HepG2 (cell line): ENCODE data around the gene PSMD1. TPM values are rescaled to one million over a fixed set of nuclear protein-coding genes. Genes with fewer than 3 reads are reported as not detected.

Source experiments
- ATM ChIP-seq: fragments of 450-650 bp; IDR thresholded peaks from 2 replicates; pipeline ENCODE4 v1.7.1; 2017; ENCODE audit warnings: mild to moderate bottlenecking, borderline replicate concordance
- CHCHD3 ChIP-seq: sonication (generic); formaldehyde crosslinking; IDR thresholded peaks from 2 replicates; pipeline ENCODE4 v1.8.0; 2022; ENCODE audit warnings: mild to moderate bottlenecking, missing genetic modification reagents, moderate library complexity
- EZH2 ChIP-seq: conservative IDR thresholded peaks from 2 replicates; pipeline ENCODE4 v1.6.1; 2012; ENCODE audit warnings: mild to moderate bottlenecking, low read depth, low read length, moderate library complexity
- HDAC6 ChIP-seq: fragments of 200-600 bp; sonication (generic); IDR thresholded peaks from 2 replicates; pipeline ENCODE4 v1.7.0; 2017; ENCODE audit warnings: mild to moderate bottlenecking, antibody characterized with exemption, low read length, low read depth
- HHEX ChIP-seq: IDR thresholded peaks from 2 replicates; pipeline ENCODE4 v1.6.1; 2016; ENCODE audit warnings: control low read depth
- HNF4G ChIP-seq, 2 experiments: sonication (generic) in 1 of 2; formaldehyde crosslinking in 1 of 2; IDR thresholded peaks; 2 replicates each; pipeline versions ENCODE4 v1.4.0 to v1.6.1; 2011 to 2020; ENCODE audit warnings: borderline replicate concordance in 2 of 2, low read depth in 2 of 2, mild to moderate bottlenecking in 2 of 2, low read length in 1 of 2, missing genetic modification reagents in 1 of 2, moderate library complexity in 1 of 2
- MED13 ChIP-seq: sonication (generic); formaldehyde crosslinking; IDR thresholded peaks from 2 replicates; pipeline ENCODE4 v1.5.0; 2020; ENCODE audit warnings: missing genetic modification reagents
- NFYB ChIP-seq: sonication (generic); formaldehyde crosslinking; IDR thresholded peaks from 2 replicates; pipeline ENCODE4 v1.4.0; 2020; ENCODE audit warnings: missing genetic modification reagents
- NR2F1 ChIP-seq, 2 experiments: fragments of 450-650 bp in 1 of 2; formaldehyde crosslinking in 1 of 2; IDR thresholded peaks; 2 replicates each; pipeline versions ENCODE4 v1.5.0 to v1.6.1; 2016 to 2020; ENCODE audit warnings: mild to moderate bottlenecking in 1 of 2, missing compliant biosample characterization in 1 of 2, missing genetic modification reagents in 1 of 2, moderate library complexity in 1 of 2
- PAX8 ChIP-seq: sonication (generic); formaldehyde crosslinking; IDR thresholded peaks from 2 replicates; pipeline ENCODE4 v1.8.0; 2022; ENCODE audit warnings: mild to moderate bottlenecking, missing genetic modification reagents, borderline replicate concordance
- PPARG ChIP-seq: conservative IDR thresholded peaks from 2 replicates; pipeline ENCODE4 v1.6.1; 2016; ENCODE audit warnings: missing biosample characterization, missing genetic modification reagents
- RAD21 ChIP-seq: fragments of 450-650 bp; formaldehyde crosslinking; IDR thresholded peaks from 2 replicates; pipeline ENCODE4 v1.5.0; 2020; ENCODE audit warnings: mild to moderate bottlenecking
- RBAK ChIP-seq: sonication (generic); formaldehyde crosslinking; IDR thresholded peaks from 2 replicates; pipeline ENCODE4 v1.5.1; 2020; ENCODE audit warnings: mild to moderate bottlenecking, missing genetic modification reagents
- RELA ChIP-seq: sonication (generic); formaldehyde crosslinking; IDR thresholded peaks from 2 replicates; pipeline ENCODE4 v1.4.0; 2020; ENCODE audit warnings: missing genetic modification reagents
- SMAD9 ChIP-seq: sonication (generic); formaldehyde crosslinking; IDR thresholded peaks from 2 replicates; pipeline ENCODE4 v1.5.1; 2020; ENCODE audit warnings: mild to moderate bottlenecking, missing genetic modification reagents
- THAP11 ChIP-seq: IDR thresholded peaks from 2 replicates; pipeline ENCODE4 v1.6.1; 2016; ENCODE audit warnings: missing biosample characterization, missing genetic modification reagents
- ZKSCAN8 ChIP-seq: IDR thresholded peaks from 2 replicates; pipeline ENCODE4 v1.6.1; 2016; ENCODE audit warnings: borderline replicate concordance, missing genetic modification reagents, missing compliant biosample characterization
- ZNF772 ChIP-seq: sonication (generic); formaldehyde crosslinking; IDR thresholded peaks from 2 replicates; pipeline ENCODE4 v1.5.0; 2020; ENCODE audit warnings: mild to moderate bottlenecking, missing genetic modification reagents
- polyA plus RNA-seq, 8 experiments: library from polyadenylated mRNA; depleted of rRNA in 3 of 8; stranded (reverse) in 7 of 8; unstranded in 1 of 8; fragments of >200 nt; fragmentation: Illumina TruSeq in 4 of 8; extraction: Trizol in 4 of 8; gene quantifications; 2 replicates each; pipeline versions ENCODE4 v1.2.1 to v1.2.3, GENCODE V29; 2011 to 2016; ENCODE audit warnings: low read depth in 4 of 8, missing spikeins in 1 of 8, mixed read lengths in 1 of 8; ENCODE audit not compliant: insufficient read depth in 1 of 8
- total RNA-seq, 5 experiments: library from RNA; depleted of rRNA; stranded (reverse); fragments of >200 nt; fragmentation: Illumina TruSeq; extraction: Trizol; gene quantifications; 2 replicates each; pipeline ENCODE4 v1.2.3, GENCODE V29; 2016; ENCODE audit warnings: low read depth in 1 of 5
- TF ChIP-seq, protein P1 (sequence below): sonication (generic); formaldehyde crosslinking; IDR thresholded peaks from 2 replicates; pipeline ENCODE4 v1.5.0; 2020; ENCODE audit warnings: missing genetic modification reagents
- TF ChIP-seq, protein P2 (sequence below): sonication (generic); formaldehyde crosslinking; IDR thresholded peaks from 2 replicates; pipeline ENCODE4 v1.8.0; 2022; ENCODE audit warnings: missing genetic modification reagents, mild to moderate bottlenecking, moderate library complexity, borderline replicate concordance
- TF ChIP-seq, protein P3 (sequence below): sonication (generic); formaldehyde crosslinking; IDR thresholded peaks from 2 replicates; pipeline ENCODE4 v1.4.0; 2020; ENCODE audit warnings: mild to moderate bottlenecking, missing genetic modification reagents

PSMD1 gene
- total and polyA plus RNA-seq, 2 of the 13 experiments (the other 11 are each of a cell fraction or from before 2014, with no cell fraction given) = 136 to 191 TPM

DNA sequence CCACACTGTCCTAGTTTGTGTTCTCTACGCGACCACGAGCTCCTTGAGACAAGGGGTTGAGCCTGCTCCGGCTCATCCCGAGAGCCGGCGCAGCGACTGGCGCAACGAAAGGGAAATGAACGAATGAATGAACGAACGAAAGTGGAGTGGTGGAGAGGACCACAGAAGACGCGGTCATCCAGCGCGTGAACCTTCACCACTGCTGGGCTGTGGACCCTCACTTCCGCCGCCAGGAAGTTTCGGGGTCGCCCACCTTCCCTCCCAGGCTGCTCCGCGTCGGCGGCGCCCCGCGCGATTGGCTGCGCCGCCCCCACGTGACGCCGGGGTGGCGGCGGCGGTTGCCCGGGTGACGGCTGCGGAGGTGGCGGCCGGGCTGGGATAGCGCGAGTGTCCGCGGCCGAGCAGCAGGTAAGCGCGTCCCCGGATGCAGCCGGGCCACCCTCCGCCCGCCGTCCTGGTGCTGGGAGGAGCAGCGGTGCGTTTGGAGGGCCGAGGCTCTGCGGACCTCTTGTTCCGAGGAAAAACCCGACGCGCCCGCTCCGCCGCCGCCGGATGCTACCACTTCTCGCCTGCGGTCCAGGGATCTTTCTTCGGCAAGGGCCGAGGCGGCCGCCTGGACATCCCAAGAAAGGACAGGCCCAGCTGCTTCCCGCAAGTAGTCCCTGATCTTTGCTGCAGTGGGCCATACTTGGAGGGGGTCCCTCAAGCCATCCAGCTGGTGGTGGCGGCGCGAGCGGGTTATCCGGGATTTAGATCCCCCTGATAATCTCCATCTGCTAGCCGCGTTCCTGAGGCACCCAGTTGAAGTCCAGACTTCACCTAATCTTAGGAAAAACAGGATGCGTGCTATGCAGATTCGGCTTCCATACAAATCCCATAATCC, 141.9 kb downstream of the PSMD1 start, which contains the start of gene ARMC9 (continued):
- TF ChIP-seq THAP11 (peak; percentile 84), HNF4G (IDR thresholded peaks at IDR 0.05; ENCODE audit: borderline replicate concordance, low read depth, low read length) (no peak), HNF4G (CRISPR knock-in tag; IDR thresholded peaks at IDR 0.05; ENCODE audit: borderline replicate concordance, low read depth) (0 out of 2 replicates have a peak, but pooled peaks have one; percentile 43), NR2F1 (CRISPR knock-in tag; IDR thresholded peaks at IDR 0.05) (no peak), HDAC6 (no peak), PPARG (CRISPR knock-in tag) (no peak), CHCHD3 (no peak), ZNF772 (CRISPR knock-in tag) (peak; percentile 92), RELA (CRISPR knock-in tag) (no peak; the same call in 1 of the 2 replicates), RAD21 (CRISPR knock-in tag) (0 out of 2 replicates have a peak, but pooled peaks have one; percentile 19), NFYB (CRISPR knock-in tag) (peak; percentile 80), ZKSCAN8 (CRISPR knock-in tag) (0 out of 2 replicates have a peak, but pooled peaks have one; percentile 19), EZH2 (no peak), HHEX (CRISPR knock-in tag) (no peak), MED13 (no peak), PAX8 (CRISPR knock-in tag) (peak; percentile 88; the same call in 1 of the 2 replicates), SMAD9 (CRISPR knock-in tag) (no peak), RBAK (CRISPR knock-in tag) (no peak; the same call in 1 of the 2 replicates), ATM (no peak)
- TF ChIP-seq, protein P1, sequence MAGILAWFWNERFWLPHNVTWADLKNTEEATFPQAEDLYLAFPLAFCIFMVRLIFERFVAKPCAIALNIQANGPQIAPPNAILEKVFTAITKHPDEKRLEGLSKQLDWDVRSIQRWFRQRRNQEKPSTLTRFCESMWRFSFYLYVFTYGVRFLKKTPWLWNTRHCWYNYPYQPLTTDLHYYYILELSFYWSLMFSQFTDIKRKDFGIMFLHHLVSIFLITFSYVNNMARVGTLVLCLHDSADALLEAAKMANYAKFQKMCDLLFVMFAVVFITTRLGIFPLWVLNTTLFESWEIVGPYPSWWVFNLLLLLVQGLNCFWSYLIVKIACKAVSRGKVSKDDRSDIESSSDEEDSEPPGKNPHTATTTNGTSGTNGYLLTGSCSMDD = no peak
- TF ChIP-seq, protein P2, sequence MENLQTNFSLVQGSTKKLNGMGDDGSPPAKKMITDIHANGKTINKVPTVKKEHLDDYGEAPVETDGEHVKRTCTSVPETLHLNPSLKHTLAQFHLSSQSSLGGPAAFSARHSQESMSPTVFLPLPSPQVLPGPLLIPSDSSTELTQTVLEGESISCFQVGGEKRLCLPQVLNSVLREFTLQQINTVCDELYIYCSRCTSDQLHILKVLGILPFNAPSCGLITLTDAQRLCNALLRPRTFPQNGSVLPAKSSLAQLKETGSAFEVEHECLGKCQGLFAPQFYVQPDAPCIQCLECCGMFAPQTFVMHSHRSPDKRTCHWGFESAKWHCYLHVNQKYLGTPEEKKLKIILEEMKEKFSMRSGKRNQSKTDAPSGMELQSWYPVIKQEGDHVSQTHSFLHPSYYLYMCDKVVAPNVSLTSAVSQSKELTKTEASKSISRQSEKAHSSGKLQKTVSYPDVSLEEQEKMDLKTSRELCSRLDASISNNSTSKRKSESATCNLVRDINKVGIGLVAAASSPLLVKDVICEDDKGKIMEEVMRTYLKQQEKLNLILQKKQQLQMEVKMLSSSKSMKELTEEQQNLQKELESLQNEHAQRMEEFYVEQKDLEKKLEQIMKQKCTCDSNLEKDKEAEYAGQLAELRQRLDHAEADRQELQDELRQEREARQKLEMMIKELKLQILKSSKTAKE = no peak
- TF ChIP-seq, protein P3, sequence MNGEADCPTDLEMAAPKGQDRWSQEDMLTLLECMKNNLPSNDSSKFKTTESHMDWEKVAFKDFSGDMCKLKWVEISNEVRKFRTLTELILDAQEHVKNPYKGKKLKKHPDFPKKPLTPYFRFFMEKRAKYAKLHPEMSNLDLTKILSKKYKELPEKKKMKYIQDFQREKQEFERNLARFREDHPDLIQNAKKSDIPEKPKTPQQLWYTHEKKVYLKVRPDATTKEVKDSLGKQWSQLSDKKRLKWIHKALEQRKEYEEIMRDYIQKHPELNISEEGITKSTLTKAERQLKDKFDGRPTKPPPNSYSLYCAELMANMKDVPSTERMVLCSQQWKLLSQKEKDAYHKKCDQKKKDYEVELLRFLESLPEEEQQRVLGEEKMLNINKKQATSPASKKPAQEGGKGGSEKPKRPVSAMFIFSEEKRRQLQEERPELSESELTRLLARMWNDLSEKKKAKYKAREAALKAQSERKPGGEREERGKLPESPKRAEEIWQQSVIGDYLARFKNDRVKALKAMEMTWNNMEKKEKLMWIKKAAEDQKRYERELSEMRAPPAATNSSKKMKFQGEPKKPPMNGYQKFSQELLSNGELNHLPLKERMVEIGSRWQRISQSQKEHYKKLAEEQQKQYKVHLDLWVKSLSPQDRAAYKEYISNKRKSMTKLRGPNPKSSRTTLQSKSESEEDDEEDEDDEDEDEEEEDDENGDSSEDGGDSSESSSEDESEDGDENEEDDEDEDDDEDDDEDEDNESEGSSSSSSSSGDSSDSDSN (CRISPR knock-in tag) = peak; percentile 92
